ENCODE results near the gene CENPO.

DNA sequence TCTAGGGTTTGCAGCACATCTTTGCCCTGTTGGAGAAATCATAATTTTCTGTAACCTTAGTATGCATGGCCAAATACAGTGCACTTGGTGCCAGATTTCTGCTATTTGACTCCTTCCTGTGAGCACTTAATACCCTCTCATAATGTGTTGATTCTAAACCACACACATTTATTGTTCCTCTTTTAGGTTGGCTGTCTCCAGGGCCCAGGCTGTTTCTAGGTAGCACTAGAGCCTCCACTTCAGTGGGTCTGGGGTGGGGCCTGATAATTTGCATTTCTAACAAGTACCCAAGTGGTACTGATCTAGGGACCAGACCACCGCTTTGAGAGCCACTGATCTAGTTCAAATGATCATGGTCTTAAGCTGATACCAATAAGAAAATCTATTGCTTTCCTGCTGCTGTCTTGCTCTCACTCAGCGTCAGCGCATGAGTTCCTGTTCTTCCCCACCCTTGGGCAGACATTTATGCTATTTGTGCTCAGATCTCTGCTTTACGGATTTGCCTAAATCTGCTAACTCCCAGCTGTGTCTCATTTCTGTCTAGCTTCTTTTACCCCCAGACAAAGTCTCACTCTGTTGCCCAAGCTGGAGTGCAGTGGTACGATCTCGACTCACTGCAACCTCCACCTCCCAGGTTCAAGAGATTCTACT, 7.4 kb upstream of the CENPO start:
- TF ChIP-seq CTCF (IDR thresholded peaks at IDR 0.05; ENCODE audit: poor library complexity) (no peak), EZH2 (IDR thresholded peaks at IDR 0.05; ENCODE audit: borderline replicate concordance) (no peak)
